Sciatic nerve (tissue), 2 donors: ENCODE results near the gene LRRC63. TPM values are rescaled to one million over a fixed set of nuclear protein-coding genes. Genes with fewer than 3 reads are reported as not detected.

Experiments used
- ATAC-seq: fragments of 200-7000 bp; cut with Tn5 transposase; one replicate; pipeline ENCODE4 v1.9.1; 2020; ENCODE audit warnings: mild to moderate bottlenecking, moderate library complexity
- DNase-seq: peaks from one replicate; pipeline ENCODE4 v3.0.0-alpha.2; 2020; ENCODE audit warnings: low spot score
- intact Hi-C: fragments of 100-400 bp; cut with DNase I; formaldehyde crosslinking; loops from one replicate; pipeline ENCODE4 v1.14.2; 2022
- total RNA-seq: library from RNA; stranded (reverse); fragmentation: NEBNext Ultra II Directional; extraction: Animal tissue kit (Norgen Biotek cat#: 25700); gene quantifications from one replicate; pipeline ENCODE4 v1.2.1, GENCODE V29; 2021
- donor health status: DM: no; HTN: no; CAD: no.
- donor health status: DM: no; HTN: no; CAD: no.

Gene LRRC63
- total RNA-seq, 1 donor from 2014 or later: 0.49 TPM

DNA sequence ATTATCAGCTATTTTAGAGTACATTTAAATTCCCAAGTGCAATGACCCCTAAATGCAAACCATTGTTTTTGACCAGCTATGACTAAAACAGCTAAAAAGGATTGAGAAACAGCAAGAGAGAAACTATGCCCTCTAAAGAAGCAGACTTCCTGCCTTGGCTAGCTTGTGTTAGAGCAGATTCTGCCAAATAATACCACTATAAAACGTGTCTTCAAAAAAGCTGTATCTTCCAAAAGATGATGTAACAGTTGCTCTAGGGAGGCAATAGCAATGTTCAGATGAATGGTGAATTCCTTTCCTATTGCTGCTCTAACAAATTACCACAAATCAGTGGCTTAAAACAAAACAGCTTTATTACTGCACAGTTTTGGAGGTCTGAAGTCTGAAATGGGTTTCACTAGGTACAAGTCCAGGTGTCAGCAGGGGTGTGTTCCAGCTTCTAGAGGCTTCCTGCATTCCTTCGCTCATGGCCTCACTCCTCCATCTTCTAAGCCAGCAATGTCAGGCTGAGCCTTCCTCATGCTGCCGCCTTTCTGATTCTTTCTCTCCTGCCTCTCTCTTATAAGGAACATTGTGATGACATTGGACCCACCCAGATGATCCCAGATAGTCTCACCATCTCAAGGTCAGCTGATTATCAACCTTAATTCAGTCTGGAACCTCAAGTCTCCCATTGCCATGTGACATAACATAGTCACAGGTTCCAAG, 84.5 kb downstream of the LRRC63 start:
- DNase-seq (no peak), ATAC-seq (peak; percentile 96)
- intact Hi-C loops: no loop called here

DNA sequence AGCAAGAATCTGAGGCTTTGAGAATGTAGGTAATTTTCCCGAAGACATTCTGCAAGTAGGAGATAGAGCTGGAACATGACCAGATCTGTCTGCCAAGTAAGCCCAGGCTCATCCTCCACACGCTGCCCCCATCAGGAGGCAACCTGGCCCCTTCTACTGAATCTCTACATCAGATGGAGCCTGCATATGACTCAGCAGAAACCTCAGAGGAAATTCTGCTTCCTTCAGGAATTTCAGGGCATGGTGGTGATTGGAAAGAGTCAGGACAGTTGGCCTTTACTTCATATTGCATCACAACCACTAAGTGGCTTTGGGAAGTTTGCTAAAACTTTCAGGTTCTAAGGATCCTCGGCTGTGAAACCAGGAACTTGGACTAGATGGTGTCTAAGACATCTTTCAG, 85.2 kb downstream of the LRRC63 start:
- intact Hi-C loops: no loop called here
- no peak for DNase-seq
- ATAC-seq: peak; percentile 79

DNA sequence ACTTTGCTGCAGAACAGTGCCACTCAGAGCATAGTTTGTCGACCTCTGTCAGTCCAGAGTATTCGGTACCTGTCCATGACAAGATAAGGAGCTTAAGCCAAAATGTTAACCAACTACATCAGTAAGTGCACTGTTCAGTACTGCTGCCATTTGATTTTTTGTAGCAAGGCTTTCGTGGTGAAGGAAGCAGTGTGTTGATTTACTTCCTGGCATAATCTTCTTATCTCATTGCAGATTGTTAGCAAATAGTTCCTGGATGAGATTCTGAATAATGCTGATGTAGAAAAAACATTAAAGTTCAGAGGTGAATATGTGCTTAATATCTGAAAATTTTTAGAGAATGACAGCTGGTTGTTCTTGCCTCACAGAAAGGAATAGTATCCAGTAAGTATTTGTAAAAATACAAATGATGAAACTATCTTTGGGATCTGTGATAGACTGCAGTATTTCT, 85.7 kb downstream of the LRRC63 start:
- no peak for ATAC-seq
- DNase-seq: no peak
- intact Hi-C loops: no loop called here

DNA sequence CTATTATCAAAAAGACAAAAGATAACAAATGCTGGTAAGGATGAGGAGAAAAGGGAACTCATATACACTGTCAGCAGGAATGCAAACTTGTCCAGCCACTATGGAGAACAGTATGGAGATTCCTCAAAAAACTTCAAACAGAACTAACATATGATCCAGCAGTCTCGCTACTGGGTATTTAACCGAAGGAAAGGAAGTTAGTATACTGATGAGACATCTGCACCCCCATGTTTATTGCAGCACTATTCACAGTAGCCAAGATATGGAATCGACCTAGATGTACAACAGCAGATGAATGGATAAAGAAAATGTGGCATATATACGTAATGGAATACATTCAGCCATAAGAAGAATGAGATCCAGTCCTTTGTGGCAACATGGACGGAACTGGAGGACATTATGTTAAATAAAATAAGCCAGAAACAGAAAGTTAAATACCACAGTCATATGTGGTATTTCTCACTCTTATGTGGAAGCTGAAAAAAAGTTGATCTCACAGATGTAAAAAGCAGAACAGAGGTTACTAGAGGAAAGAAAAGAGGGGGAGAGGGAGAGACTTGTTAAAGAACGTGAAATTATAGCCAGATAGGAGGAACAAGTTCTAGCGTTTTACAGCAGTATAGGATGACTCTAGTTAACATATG, 92.1 kb downstream of the LRRC63 start:
- intact Hi-C loops: no loop called here
- DNase-seq (no peak), ATAC-seq (no peak)

DNA sequence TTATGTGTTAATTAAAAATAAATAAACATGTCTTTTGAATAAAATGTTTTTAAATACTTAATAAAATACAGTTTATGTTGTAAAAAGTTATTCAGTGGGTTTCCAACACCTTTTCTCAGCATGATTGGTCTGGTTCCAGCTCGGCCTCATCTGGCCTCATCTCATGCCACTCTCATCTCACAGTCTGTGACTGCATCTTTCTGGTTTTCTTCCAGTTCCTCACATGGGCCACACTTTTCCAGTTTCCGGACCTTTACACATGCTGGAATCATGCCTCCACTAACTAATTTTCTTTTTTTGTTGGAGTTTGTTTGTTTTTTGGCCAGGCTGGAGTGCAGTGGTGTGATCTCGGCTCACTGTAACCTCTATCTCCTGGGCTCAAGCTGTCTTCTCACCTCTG, 92.8 kb downstream of the LRRC63 start:
- ATAC-seq (no peak), DNase-seq (no peak)
- intact Hi-C loops: no loop called here

DNA sequence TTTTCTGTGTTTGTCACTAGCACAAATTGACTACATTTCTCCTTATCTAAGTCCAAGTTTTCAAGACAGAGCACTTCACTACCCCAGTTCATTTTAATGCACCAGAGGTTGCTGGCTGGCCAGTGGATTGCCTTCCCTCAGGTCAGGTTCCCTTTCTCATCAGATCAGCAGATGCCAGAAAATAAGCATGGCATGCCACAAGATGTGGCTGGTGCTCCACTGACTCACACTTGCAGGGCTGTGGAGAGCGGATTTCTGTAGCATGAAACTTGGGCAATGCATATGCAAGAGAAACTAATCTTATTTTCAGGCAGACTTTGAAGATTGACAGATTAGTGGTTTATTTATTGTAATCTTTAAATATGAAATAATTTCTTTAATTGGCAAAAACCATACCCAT, 95.8 kb downstream of the LRRC63 start:
- intact Hi-C loops: no loop called here
- DNase-seq (no peak), ATAC-seq (no peak)

DNA sequence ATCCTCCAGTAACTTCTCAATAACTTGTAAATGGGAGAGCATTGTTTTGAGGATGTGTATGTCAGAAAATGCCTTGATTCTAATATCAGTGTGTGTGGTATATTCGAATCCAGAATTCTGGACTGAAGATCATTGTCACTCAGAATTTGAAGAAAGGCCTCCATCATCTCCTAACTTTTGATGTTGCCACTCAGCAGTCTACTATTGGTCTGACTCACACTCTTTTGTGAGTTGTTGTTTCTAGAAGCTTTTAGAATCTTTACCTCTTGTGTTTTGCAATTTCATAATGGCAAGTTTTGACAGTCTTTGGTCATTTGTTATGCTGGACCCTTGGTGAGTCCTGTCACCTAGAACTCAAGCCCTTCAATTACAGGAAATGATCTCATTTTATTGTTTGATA, 98.3 kb downstream of the LRRC63 start:
- DNase-seq (no peak), ATAC-seq (no peak)
- intact Hi-C loops: no loop called here

DNA sequence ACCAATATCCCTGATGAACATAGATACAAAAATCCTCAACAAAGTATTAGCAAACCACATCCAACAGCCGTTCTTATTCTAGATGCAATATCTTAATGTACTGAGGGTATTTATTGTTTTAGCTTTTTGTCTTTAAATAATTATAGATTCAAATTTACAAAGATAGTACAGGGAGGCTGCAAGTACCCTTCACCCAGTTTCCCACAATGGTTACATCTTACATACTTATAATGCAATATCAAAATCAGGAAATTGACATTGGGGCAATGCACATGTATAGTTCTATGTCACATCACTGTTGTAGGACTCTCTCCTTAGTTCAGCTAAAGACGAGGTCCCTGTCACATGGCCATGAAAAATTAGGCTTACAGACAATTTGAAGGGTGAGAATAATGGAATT, 99.5 kb downstream of the LRRC63 start:
- DNase-seq (no peak), ATAC-seq (no peak)
- intact Hi-C loops: no loop called here

DNA sequence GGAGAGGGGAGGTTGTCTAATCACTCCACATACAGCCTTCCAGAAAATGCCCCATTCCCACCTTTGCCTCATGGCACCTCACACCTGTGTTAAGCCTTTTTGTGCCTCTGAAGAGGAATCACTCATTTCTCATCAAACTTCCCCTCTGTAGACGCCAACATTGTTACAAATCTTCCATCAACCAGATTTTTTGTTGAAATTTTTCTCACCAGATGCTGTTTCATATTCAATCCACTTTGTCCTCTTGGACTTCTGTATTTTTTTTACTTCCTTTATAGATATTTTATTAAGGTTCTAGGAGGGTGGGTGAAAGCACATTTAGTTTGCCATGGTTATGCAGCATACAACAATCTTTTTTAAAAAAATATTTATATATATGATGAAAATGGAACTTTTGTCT, 101.3 kb downstream of the LRRC63 start:
- intact Hi-C loops: no loop called here
- ATAC-seq (no peak), DNase-seq (no peak)

DNA sequence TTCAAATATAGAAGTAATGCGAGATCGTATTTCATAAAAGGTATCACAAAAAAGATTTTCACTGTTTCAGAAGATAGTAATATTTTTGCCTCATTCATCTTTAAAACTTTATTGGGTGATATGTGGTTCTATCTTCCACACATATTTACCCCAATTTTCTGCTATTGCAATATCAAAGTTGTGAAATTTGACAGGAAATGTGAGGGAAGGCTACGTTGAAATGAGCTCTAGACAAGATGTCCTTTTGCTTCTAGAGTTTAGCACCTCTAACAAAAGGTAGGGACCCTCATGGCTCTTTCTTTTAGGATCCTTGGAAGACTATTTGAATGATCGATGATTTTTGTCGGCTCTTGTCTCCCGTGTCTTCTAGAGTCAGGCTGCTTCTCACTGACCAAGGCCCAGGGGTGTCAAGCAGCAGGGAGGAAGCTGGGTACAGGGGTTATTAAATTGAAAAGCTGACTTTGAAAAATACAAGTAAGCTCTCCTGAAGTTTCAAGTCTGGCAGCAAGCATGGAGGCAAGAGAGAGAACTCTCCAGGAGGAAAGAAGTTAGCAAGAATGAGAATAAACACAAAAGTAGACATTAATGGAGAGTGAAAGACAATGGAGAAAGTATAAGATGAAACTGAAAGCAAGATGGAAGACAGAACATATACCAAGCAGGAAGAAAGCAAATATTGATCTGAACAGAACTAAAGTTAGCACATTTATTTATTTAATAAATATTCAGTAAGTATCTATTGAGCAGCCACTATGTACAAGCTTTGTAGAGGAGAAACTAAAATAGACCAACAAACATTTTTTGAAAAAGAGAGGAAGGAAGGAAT, 101.9 kb downstream of the LRRC63 start:
- ATAC-seq: no peak
- DNase-seq: no peak
- intact Hi-C loops: no loop called here

DNA sequence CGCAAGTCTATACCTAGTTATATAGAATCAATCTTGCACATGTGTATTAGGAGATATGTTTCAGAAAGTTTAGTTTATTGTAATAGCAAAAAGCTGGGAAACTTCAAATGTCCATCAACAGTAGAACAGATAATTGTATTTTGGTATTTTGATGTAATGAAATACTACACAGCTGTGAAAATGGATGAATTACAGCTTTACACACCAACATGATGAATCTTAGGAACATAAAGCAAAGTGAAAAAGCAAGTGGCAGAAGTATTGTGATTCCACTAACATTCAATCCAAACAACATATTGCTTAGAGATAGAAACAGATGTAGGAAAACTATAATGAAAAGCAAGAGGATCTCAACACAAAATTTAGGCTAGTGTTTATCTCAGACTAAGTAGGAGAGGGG, 102.9 kb downstream of the LRRC63 start:
- ATAC-seq (no peak), DNase-seq (no peak)
- intact Hi-C loops: no loop called here

DNA sequence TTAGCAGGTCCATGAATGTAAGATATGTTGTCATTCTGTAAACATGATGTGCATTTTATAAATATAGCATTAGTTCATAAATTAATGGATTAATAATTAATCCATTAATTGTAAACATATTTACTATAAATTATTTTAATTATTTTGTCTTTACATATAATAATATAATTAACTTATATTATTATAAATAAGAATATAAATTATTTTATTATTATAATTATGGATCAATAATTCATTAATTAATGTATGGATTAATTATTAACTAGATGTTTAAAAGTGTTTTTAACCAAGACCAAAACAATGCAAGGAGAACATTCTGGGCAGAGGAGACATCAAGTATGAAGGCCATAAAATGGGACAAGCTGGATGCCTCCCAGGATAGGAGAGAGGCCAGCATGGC, 103.3 kb downstream of the LRRC63 start:
- no peak for DNase-seq
- intact Hi-C loops: no loop called here
- no peak for ATAC-seq

DNA sequence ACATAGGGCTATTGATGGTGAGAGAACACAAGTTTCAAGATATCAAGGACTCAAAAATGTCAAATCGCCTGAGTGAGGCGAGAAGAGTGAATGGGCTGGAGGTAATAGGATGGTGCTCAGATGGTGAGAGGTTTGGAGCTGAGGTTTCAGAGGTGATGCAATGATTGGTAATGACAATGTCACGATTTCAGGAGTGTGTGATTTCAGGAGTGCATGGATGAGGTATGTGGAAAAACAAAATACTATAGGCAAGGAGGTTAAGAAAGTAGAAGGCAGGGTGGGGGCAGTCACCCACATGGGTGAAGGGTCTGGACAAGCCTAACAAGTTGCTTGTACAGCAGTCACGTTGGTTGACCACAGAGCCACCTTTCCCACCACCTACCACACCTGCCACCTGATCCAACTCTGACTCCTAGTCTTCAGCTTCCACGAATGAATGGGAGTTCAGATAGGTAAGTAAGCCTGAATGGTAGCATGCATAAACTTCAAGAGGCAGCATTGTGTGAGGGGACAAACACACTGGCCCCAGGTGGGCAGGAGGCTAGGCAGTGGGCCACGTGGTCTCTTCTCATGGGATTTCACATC, 103.9 kb downstream of the LRRC63 start:
- intact Hi-C loops: no loop called here
- DNase-seq: no peak
- no peak for ATAC-seq

DNA sequence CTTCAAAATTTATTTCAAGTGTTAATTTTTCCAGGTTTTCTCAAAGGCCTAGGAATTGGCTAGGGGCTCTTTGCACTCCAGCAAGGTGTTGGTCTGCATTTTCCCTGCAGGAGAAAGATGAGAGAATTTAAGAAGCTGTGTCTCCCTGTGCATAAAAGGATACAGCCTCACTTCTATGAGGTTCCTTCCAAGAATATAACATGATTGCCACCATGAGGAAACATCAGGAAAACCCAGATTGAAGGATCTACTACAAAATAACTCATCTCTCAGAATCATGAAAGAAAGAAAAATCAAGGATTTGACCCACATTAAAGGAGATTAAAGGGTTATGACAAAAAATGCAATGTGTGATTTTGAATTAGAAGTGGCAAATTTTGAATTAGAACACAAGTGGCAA, 105.4 kb downstream of the LRRC63 start:
- intact Hi-C loops: no loop called here
- DNase-seq (no peak), ATAC-seq (no peak)

DNA sequence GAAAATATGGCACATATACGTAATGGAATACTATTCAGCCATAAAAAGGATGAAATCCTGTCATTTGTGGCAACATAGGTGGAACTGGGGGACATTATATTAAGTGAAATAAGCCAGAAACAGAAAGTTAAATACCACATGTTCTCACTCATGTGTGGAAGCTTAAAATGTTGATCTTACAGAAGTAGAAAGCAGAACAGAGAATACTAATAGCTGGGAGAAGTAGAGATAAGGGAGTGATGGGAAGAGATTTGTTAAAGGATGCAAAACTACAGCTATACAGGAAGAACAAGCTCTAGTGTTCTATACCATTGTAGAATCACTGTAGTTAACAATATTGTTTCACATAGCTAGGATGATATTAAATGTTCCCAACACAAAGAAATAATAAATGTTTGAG, 107.3 kb downstream of the LRRC63 start:
- intact Hi-C loops: no loop called here

DNA sequence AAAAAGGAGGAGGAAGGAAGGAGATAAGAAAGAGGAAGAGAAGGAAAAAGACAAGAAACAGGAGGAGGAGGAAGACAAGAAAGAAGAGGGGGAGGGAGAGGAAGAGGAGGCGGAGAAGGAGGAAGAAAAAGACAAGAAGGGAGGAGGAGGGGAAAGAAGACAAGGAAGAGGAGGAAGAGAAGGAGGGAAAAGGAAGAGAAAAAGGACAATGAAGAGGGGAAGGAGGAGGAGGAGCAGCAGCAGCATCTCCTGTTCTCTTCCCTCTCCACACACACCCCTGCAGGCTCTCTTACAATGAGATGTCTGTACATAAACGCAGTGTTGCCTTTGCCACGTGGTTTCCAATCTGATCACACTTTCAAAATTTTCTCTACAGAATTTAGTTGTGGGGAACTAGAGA, 108.7 kb downstream of the LRRC63 start:
- no peak for DNase-seq
- ATAC-seq: no peak
- intact Hi-C loops: no loop called here

More for the DNA sequence above, 107.3 kb downstream of the LRRC63 start:
- no peak for ATAC-seq
- no peak for DNase-seq

DNA sequence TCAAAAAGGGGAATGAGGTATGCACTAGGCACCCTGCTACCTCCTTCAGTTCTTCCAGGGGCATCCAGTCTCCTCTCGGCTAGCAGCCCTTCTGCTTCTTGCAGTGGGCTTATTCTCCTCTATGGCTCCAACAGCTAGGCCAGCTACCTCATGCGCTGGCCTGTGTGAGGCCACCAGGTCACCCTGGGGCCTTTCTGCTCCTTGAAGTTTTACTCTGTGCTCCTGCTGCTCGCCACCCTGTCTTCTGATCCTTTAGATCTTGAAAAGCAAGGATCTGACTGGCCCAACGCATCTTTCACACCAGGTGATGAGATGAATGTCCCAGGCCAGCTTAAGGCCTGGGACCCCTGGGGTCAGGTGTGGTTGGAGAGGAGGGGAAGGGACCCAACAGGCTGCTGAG, 109.1 kb downstream of the LRRC63 start:
- intact Hi-C loops: no loop called here

DNA sequence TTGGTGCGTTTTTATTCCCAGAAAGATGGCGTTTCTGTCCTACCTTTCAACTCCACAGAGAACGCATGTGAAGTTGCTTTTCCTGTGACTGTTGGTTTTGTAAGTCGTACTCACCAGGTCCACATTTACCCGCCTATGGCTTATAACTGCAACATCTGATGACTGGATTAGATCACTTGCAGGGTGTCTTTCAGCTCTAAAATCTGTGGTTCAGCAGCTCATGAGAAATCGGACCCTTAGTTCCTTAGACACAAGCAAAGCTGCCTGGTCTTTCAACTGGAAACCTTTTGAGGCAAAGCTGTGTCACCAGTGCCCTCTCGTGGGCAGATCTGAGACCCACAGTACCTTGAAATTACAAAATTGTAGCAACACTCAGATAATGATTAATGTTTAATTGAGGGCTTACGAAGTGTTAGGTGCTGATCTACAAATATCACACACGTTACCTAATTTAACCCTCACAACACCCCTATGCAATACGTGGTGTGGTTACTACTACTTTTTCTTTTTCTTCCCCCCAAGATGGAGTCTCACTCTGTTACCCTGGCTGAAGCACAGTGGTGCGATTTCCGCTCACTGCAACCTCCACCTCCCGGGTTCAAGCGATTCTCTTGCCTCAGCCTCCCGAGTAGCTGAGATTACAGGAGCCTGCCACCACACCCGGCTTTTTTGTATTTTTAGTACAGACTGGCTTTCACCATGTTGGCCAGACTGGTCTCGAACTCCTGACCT, 109.9 kb downstream of the LRRC63 start:
- peak; percentile 78 for DNase-seq
- intact Hi-C loops: no loop called here
- ATAC-seq: peak; percentile 76

More for the DNA sequence above, 109.1 kb downstream of the LRRC63 start:
- no peak for ATAC-seq
- DNase-seq: no peak

DNA sequence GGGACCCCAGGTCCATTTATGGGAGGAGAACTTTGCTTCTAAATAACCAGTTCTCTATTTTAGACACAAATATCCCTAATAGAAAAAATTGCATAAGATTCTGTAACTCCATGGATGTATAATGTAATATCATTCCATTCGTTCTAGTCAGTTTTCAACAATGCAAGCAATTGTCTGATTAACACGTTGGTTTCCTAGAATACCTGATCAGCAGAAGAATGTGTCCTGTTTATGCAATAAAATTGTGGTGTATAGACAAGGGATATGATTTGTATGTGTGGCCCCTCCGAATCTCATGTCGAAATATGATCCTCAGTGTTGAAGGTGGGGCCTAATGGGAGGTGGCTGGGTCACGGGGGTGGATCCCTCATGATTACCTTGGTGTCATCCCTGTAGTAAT, 113.2 kb downstream of the LRRC63 start:
- no peak for DNase-seq
- intact Hi-C loops: no loop called here
- ATAC-seq: no peak
